Neural progenitor cell (in vitro differentiated cells): ENCODE results near the gene DTX4. TPM values are rescaled to one million over a fixed set of nuclear protein-coding genes. Genes with fewer than 3 reads are reported as not detected.

ENCODE experiments used
- DNase-seq: peaks from one replicate; pipeline ENCODE4 v3.0.0-alpha.2; 2016; ENCODE audit warnings: low spot score
- H2AFZ ChIP-seq: fragments of 200-600 bp; sonication (generic); replicated peaks from 2 replicates; pipeline ENCODE4 v1.6.1; 2016; ENCODE audit warnings: antibody characterized with exemption
- H3F3A ChIP-seq: fragments of 200-600 bp; sonication (generic); 2 replicates; pipeline ENCODE4 v1.6.1; 2016; ENCODE audit warnings: antibody characterized with exemption, low read depth
- H3K27ac ChIP-seq: fragments of 200-600 bp; sonication (generic); 2 replicates; pipeline ENCODE4 v1.5.1; 2016; ENCODE audit warnings: mild to moderate bottlenecking
- H3K27me3 ChIP-seq: fragments of 200-600 bp; sonication (generic); 2 replicates; pipeline ENCODE4 v1.6.1; 2016; ENCODE audit warnings: mild to moderate bottlenecking, moderate library complexity
- H3K36me3 ChIP-seq: fragments of 200-600 bp; sonication (generic); 2 replicates; pipeline ENCODE4 v1.5.1; 2016
- H3K4me1 ChIP-seq: fragments of 200-600 bp; sonication (generic); 2 replicates; pipeline ENCODE4 v1.6.1; 2016; ENCODE audit warnings: mixed run types
- H3K4me2 ChIP-seq: fragments of 200-600 bp; sonication (generic); 2 replicates; pipeline ENCODE4 v1.6.1; 2016
- H3K4me3 ChIP-seq: fragments of 200-600 bp; sonication (generic); 2 replicates; pipeline ENCODE4 v1.5.1; 2016
- H3K79me2 ChIP-seq: fragments of 200-600 bp; sonication (generic); 2 replicates; pipeline ENCODE4 v1.6.1; 2016; ENCODE audit warnings: low read depth
- H3K9ac ChIP-seq: fragments of 200-600 bp; sonication (generic); 2 replicates; pipeline ENCODE4 v1.6.1; 2016
- H3K9me3 ChIP-seq: fragments of 200-600 bp; sonication (generic); 2 replicates; pipeline ENCODE4 v1.5.1; 2016; ENCODE audit warnings: low read depth
- H4K20me1 ChIP-seq: fragments of 200-600 bp; sonication (generic); 2 replicates; pipeline ENCODE4 v1.6.1; 2016; ENCODE audit warnings: low read depth
- H3K27ac Mint-ChIP-seq: 3 replicates; pipeline ENCODE4 v1.8.0; 2021; ENCODE audit warnings: mixed read lengths
- H3K27me3 Mint-ChIP-seq: 2 replicates; pipeline ENCODE4 v1.8.0; 2022; ENCODE audit warnings: low read depth, mild to moderate bottlenecking, inconsistent platforms, moderate library complexity, mixed read lengths; ENCODE audit not compliant: insufficient read depth
- H3K36me3 Mint-ChIP-seq: 3 replicates; pipeline ENCODE4 v1.8.0; 2021; ENCODE audit warnings: mixed read lengths
- H3K4me1 Mint-ChIP-seq: 3 replicates; pipeline ENCODE4 v1.8.0; 2021; ENCODE audit warnings: mixed read lengths
- H3K4me3 Mint-ChIP-seq: 3 replicates; pipeline ENCODE4 v1.8.0; 2021; ENCODE audit warnings: mild to moderate bottlenecking, moderate library complexity, mixed read lengths
- H3K9me3 Mint-ChIP-seq: 3 replicates; pipeline ENCODE4 v1.8.0; 2020; ENCODE audit warnings: mixed read lengths
- EZH2 ChIP-seq: fragments of 200-600 bp; sonication (generic); IDR thresholded peaks from 2 replicates; pipeline ENCODE4 v1.6.1; 2017; ENCODE audit warnings: antibody characterized with exemption, mild to moderate bottlenecking, moderate library complexity
- EZH2phosphoT487 ChIP-seq: fragments of 200-600 bp; sonication (generic); IDR thresholded peaks from 2 replicates; pipeline ENCODE4 v1.6.1; 2017; ENCODE audit warnings: antibody characterized with exemption
- total RNA-seq: library from RNA; depleted of rRNA; stranded (reverse); fragments of >200 nt; gene quantifications from 2 replicates; pipeline ENCODE4 v1.2.3, GENCODE V29; 2015; ENCODE audit warnings: low replicate concordance
- TF ChIP-seq, protein P1 (sequence below): fragments of 200-600 bp; sonication (generic); IDR thresholded peaks from 2 replicates; pipeline ENCODE4 v1.5.1; 2017; ENCODE audit warnings: antibody characterized with exemption, mild to moderate bottlenecking

The DTX4 gene
- total RNA-seq, 1 donor from 2014 or later: 16.9 TPM

DNA sequence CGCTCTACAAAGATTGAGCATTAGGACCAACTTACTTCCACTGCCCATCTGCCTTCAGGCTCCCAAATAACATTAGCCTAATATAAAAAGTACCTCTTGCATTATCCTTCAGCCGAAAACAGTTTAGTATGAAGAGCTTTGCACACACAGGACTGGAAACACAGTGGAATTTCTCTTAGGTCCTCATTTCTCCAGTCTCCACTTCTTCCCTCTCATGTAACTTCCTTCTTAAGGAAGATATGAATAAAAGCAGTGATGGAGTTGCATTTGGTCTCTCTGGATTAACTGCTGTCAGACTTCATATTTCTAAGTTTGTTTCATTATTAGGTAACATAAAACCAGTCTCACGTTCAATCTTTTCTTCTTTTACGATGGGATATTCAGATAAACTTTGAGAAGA lies 46.4 kb downstream of the DTX4 start:
- H3K4me3 Mint-ChIP-seq: no peak overlapping the region
- H3K27ac Mint-ChIP-seq: no peak overlapping the region
- H4K20me1 ChIP-seq: no peaks in the 10 kb centered on the region
- no peak for DNase-seq
- no peak overlapping the region for H3K27ac ChIP-seq
- H3K4me2 ChIP-seq: no peak overlapping the region
- peaks cover 2% of the 10 kb centered on the region for H3K27me3 Mint-ChIP-seq
- no peak overlapping the region for H3K9ac ChIP-seq
- H3K79me2 ChIP-seq: no peaks in the 10 kb centered on the region
- H3K4me1 Mint-ChIP-seq: no peaks in the 10 kb centered on the region
- H3K27me3 ChIP-seq: no peaks in the 10 kb centered on the region
- H3K4me1 ChIP-seq: no peaks in the 10 kb centered on the region
- no peaks in the 10 kb centered on the region for H3K9me3 ChIP-seq
- TF ChIP-seq EZH2 (no peak), EZH2phosphoT487 (no peak)
- TF ChIP-seq, protein P1, sequence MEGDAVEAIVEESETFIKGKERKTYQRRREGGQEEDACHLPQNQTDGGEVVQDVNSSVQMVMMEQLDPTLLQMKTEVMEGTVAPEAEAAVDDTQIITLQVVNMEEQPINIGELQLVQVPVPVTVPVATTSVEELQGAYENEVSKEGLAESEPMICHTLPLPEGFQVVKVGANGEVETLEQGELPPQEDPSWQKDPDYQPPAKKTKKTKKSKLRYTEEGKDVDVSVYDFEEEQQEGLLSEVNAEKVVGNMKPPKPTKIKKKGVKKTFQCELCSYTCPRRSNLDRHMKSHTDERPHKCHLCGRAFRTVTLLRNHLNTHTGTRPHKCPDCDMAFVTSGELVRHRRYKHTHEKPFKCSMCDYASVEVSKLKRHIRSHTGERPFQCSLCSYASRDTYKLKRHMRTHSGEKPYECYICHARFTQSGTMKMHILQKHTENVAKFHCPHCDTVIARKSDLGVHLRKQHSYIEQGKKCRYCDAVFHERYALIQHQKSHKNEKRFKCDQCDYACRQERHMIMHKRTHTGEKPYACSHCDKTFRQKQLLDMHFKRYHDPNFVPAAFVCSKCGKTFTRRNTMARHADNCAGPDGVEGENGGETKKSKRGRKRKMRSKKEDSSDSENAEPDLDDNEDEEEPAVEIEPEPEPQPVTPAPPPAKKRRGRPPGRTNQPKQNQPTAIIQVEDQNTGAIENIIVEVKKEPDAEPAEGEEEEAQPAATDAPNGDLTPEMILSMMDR: no peak
- no peak overlapping the region for H2AFZ ChIP-seq
- no peaks in the 10 kb centered on the region for H3F3A ChIP-seq
- H3K4me3 ChIP-seq: no peak overlapping the region
- H3K36me3 Mint-ChIP-seq: no peaks in the 10 kb centered on the region
- no peaks in the 10 kb centered on the region for H3K36me3 ChIP-seq
- H3K9me3 Mint-ChIP-seq: peaks cover 2% of the 10 kb centered on the region

DNA sequence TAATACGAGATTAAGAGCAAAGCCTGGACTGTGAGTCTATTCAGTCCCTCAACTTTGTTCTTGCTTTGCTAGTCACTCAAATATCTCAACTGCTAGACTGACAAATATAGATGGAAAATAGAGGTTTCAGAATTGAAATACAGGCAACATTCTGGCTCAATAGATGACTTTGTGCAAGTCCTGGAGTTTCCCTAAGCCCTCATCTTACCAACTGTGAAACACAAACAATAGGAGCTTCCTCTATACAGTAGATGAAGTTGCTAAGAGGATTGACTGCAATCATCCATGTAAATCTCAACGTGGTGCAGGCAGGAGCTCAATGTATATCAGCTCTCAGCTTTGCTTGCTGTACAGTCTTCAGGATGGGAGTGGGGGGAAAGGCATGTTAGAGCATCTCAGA lies 47.0 kb downstream of the DTX4 start:
- Histone ChIP-seq H3K27ac (no peak overlapping the region), H3K36me3 (no peaks in the 10 kb centered on the region), H3K79me2 (no peaks in the 10 kb centered on the region), H3K4me1 (no peaks in the 10 kb centered on the region), H3K9ac (no peak overlapping the region), H3F3A (no peaks in the 10 kb centered on the region), H4K20me1 (no peaks in the 10 kb centered on the region), H2AFZ (no peak overlapping the region), H3K9me3 (no peaks in the 10 kb centered on the region), H3K4me2 (peak overlapping the region; percentile 8), H3K27me3 (no peaks in the 10 kb centered on the region), H3K4me3 (no peak overlapping the region)
- Mint-ChIP-seq H3K9me3 (peaks cover 2% of the 10 kb centered on the region), H3K27ac (no peak overlapping the region), H3K36me3 (no peaks in the 10 kb centered on the region), H3K27me3 (peaks cover 2% of the 10 kb centered on the region), H3K4me3 (no peak overlapping the region), H3K4me1 (no peaks in the 10 kb centered on the region)
- peak; percentile 8 for DNase-seq
- TF ChIP-seq EZH2: no peak
- TF ChIP-seq, protein P1: no peak
- TF ChIP-seq EZH2phosphoT487: no peak

DNA sequence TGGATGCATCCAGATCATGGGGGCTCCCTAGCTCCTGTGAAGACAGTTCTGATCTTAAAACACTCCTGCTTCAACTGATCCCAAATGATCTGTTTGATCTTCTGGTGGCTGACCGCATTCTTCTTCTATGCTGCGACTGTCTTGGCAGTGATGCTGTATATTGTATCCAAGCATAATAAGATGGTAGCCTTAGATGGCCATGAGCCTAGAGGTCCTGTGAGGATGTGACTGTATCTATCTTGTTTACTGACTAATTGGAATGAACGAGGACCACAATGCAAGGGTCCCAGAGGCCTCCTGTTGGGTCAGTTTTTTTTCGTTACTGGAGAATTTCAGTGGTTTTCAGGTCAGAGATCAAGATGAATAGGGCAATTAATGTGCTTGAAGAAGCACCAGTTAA lies 47.9 kb downstream of the DTX4 start:
- no peak overlapping the region for H3K4me3 ChIP-seq
- H3K79me2 ChIP-seq: no peaks in the 10 kb centered on the region
- no peak for DNase-seq
- H3K27me3 ChIP-seq: no peaks in the 10 kb centered on the region
- TF ChIP-seq, protein P1: no peak
- TF ChIP-seq EZH2phosphoT487: no peak
- H3K4me1 ChIP-seq: no peaks in the 10 kb centered on the region
- H2AFZ ChIP-seq: no peak overlapping the region
- H3K4me1 Mint-ChIP-seq: no peaks in the 10 kb centered on the region
- H3K27ac Mint-ChIP-seq: no peak overlapping the region
- no peak overlapping the region for H3K4me2 ChIP-seq
- no peak overlapping the region for H3K27ac ChIP-seq
- no peaks in the 10 kb centered on the region for H3K9me3 ChIP-seq
- peaks cover 2% of the 10 kb centered on the region for H3K27me3 Mint-ChIP-seq
- H3K4me3 Mint-ChIP-seq: no peak overlapping the region
- no peaks in the 10 kb centered on the region for H4K20me1 ChIP-seq
- no peaks in the 10 kb centered on the region for H3K36me3 Mint-ChIP-seq
- no peaks in the 10 kb centered on the region for H3F3A ChIP-seq
- no peaks in the 10 kb centered on the region for H3K36me3 ChIP-seq
- H3K9ac ChIP-seq: no peak overlapping the region
- H3K9me3 Mint-ChIP-seq: peaks cover 2% of the 10 kb centered on the region

DNA sequence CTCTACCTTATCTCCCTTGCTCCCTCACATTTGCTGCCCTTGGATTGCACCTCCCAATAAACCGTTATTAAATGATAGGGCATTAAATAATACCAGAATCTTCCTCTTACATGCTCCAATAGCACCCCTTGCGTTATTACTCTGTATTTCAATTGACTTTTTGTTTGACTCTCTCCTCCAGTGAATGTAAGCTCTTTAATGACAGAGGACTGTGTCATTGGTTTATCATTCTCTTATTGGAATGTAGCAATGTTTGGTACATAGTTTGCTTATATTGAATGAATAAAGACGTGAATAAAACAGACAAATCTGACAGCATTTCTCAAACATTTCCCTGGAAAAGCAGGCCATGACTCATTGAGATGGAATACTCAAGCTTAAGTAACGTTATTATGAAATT lies 49.5 kb downstream of the DTX4 start:
- Histone ChIP-seq H3K4me1 (no peaks in the 10 kb centered on the region), H3K9me3 (no peaks in the 10 kb centered on the region), H3K79me2 (no peaks in the 10 kb centered on the region), H3K4me2 (no peak overlapping the region), H3K27me3 (no peaks in the 10 kb centered on the region), H2AFZ (no peak overlapping the region), H3K4me3 (no peak overlapping the region), H3F3A (no peaks in the 10 kb centered on the region), H3K27ac (no peak overlapping the region), H4K20me1 (no peaks in the 10 kb centered on the region), H3K36me3 (no peaks in the 10 kb centered on the region), H3K9ac (no peak overlapping the region)
- H3K27ac Mint-ChIP-seq: no peak overlapping the region
- H3K36me3 Mint-ChIP-seq: no peaks in the 10 kb centered on the region
- peaks cover 2% of the 10 kb centered on the region for H3K9me3 Mint-ChIP-seq
- H3K4me1 Mint-ChIP-seq: no peaks in the 10 kb centered on the region
- no peak for TF ChIP-seq EZH2
- no peak for DNase-seq
- no peak overlapping the region for H3K4me3 Mint-ChIP-seq
- H3K27me3 Mint-ChIP-seq: peaks cover 2% of the 10 kb centered on the region
